K562 (cell line): ENCODE results near the gene ADORA1. TPM values are rescaled to one million over a fixed set of nuclear protein-coding genes. Genes with fewer than 3 reads are reported as not detected.

ENCODE experiments used
- ATAC-seq: fragments of 200-7000 bp; cut with Tn5 transposase; 3 replicates; pipeline ENCODE4 v1.9.1; 2020; ENCODE audit warnings: moderate library complexity
- BruUV-seq: library from RNA; stranded (reverse); fragments of 400-500 nt; replicated peaks from 2 replicates; lab custom pipeline; 2021; lab: Mats Ljungman, UMichigan
- CTCF ChIA-PET: fragments of 300-600 bp; formaldehyde crosslinking; extraction: SDS; loops from one replicate; lab custom pipeline; 2021; ENCODE audit warnings: low intra/inter-chr PET ratio; lab: Yijun Ruan, JAX
- POLR2A ChIA-PET: fragments of 300-600, 350-650 bp; sonication (Branson Sonifier 250); formaldehyde crosslinking; extraction: SDS; loops from one replicate; lab custom pipeline; 2021; ENCODE audit warnings: antibody characterized with exemption, inconsistent platforms; lab: Yijun Ruan, JAX
- DNase-seq, 4 experiments: peaks; one replicate each; pipeline versions ENCODE4 v3.0.0 to v3.0.0-alpha.2; 2011 to 2018; ENCODE audit warnings: low spot score in 3 of 4, mixed read lengths in 3 of 4; ENCODE audit errors: extremely low read depth in 1 of 4
- FAIRE-seq: peaks from 2 replicates; lab custom pipeline; 2011; peaks lifted over from hg19 to GRCh38; lab: Jason Lieb, UNC
- H2AFZ ChIP-seq: 2 replicates; pipeline ENCODE4 v1.6.0; 2011; ENCODE audit warnings: low read depth, low read length, control low read depth, inconsistent platforms
- H3K27ac ChIP-seq: fragments of 200-600 bp; 3 replicates; pipeline ENCODE4 v1.8.0; 2011; ENCODE audit warnings: low read depth, mild to moderate bottlenecking, control low read depth, inconsistent platforms, low read length, moderate library complexity, mixed read lengths; ENCODE audit errors: extremely low read depth
- H3K27me3 ChIP-seq, 2 experiments: fragments of 300-600 bp in 1 of 2; 2 replicates in 1 of 2; 3 replicates in 1 of 2; pipeline versions ENCODE4 v1.6.0 to v1.8.0; 2011; ENCODE audit warnings: inconsistent platforms in 2 of 2, low read length in 2 of 2, mild to moderate bottlenecking in 1 of 2, mixed read lengths in 1 of 2, moderate library complexity in 1 of 2; ENCODE audit not compliant: control insufficient read depth in 2 of 2, insufficient read depth in 2 of 2
- H3K36me3 ChIP-seq: fragments of 300-600 bp; 3 replicates; pipeline ENCODE4 v1.8.0; 2011; ENCODE audit warnings: mild to moderate bottlenecking, low read length, inconsistent platforms; ENCODE audit not compliant: control insufficient read depth, insufficient read depth
- H3K4me1 ChIP-seq, 2 experiments: fragments of 200-600 bp in 1 of 2; replicated peaks in 1 of 2; 2 replicates in 1 of 2; 3 replicates in 1 of 2; pipeline versions ENCODE4 v1.5.1 to v1.8.0; 2011; ENCODE audit warnings: inconsistent platforms in 2 of 2, low read length in 2 of 2, mild to moderate bottlenecking in 1 of 2, mixed read lengths in 1 of 2, moderate library complexity in 1 of 2; ENCODE audit not compliant: control insufficient read depth in 2 of 2, insufficient read depth in 2 of 2
- H3K4me2 ChIP-seq: 2 replicates; pipeline ENCODE4 v1.6.1; 2011; ENCODE audit warnings: low read length, control low read depth, inconsistent platforms, mixed read lengths; ENCODE audit not compliant: insufficient read depth
- H3K4me3 ChIP-seq: fragments of 200-600 bp; sonication (generic), shearing (Covaris generic); 2 replicates; pipeline ENCODE4 v1.5.1; 2016; ENCODE audit warnings: control low read depth, inconsistent platforms
- H3K79me2 ChIP-seq: fragments of 200-600 bp; 3 replicates; pipeline ENCODE4 v1.8.0; 2011; ENCODE audit warnings: low read length, inconsistent platforms; ENCODE audit not compliant: control insufficient read depth, insufficient read depth
- H3K9ac ChIP-seq, 2 experiments: 2 replicates each; pipeline versions ENCODE4 v1.6.0 to v1.6.1; 2011; ENCODE audit warnings: low read depth in 2 of 2, low read length in 2 of 2, control low read depth in 1 of 2, inconsistent platforms in 1 of 2, mild to moderate bottlenecking in 1 of 2, mixed read lengths in 1 of 2; ENCODE audit not compliant: insufficient read depth in 1 of 2
- H3K9me1 ChIP-seq: one replicate; pipeline ENCODE4 v1.6.0; 2011; ENCODE audit warnings: inconsistent platforms, mild to moderate bottlenecking, low read length, moderate library complexity; ENCODE audit not compliant: control insufficient read depth, insufficient read depth
- H3K9me3 ChIP-seq: replicated peaks from 2 replicates; pipeline ENCODE4 v1.5.1; 2011; ENCODE audit warnings: low read depth, low read length, inconsistent platforms; ENCODE audit not compliant: control insufficient read depth, insufficient read depth
- H4K20me1 ChIP-seq: replicated peaks from 2 replicates; pipeline ENCODE4 v1.6.1; 2011; ENCODE audit warnings: low read length, inconsistent platforms, mixed read lengths; ENCODE audit not compliant: control insufficient read depth, insufficient read depth
- ARID3A ChIP-seq: IDR thresholded peaks from 2 replicates; pipeline ENCODE4 v1.6.1; 2012; ENCODE audit warnings: low read depth, low read length, improper control_type of control experiment, borderline replicate concordance
- DMBX1 ChIP-seq: fragments of 250-450 bp; sonication (Bioruptor Pico); IDR thresholded peaks from 2 replicates; pipeline ENCODE4 v1.8.0; 2022; ENCODE audit warnings: inconsistent platforms, mild to moderate bottlenecking, moderate library complexity, borderline replicate concordance
- FOXJ3 ChIP-seq: sonication (generic); formaldehyde crosslinking; IDR thresholded peaks from 2 replicates; pipeline ENCODE4 v1.4.0; 2020; ENCODE audit warnings: mild to moderate bottlenecking, missing genetic modification reagents
- HIVEP1 ChIP-seq: fragments of 250-450 bp; sonication (Bioruptor Pico); IDR thresholded peaks from 2 replicates; pipeline ENCODE4 v1.4.0; 2020; ENCODE audit warnings: mild to moderate bottlenecking
- MED1 ChIP-seq: sonication (generic); formaldehyde crosslinking; IDR thresholded peaks from 2 replicates; pipeline ENCODE4 v1.8.1; 2023; ENCODE audit warnings: missing genetic modification reagents, borderline replicate concordance
- SMAD3 ChIP-seq: fragments of 450-650 bp; formaldehyde crosslinking; conservative IDR thresholded peaks from 2 replicates; pipeline ENCODE4 v1.4.0; 2020; ENCODE audit warnings: mild to moderate bottlenecking
- SRF ChIP-seq, 2 experiments: fragments of 250-450, 450-650 bp in 1 of 2; sonication (Bioruptor Pico) in 1 of 2; sonication (generic) in 1 of 2; formaldehyde crosslinking; IDR thresholded peaks; 2 replicates each; pipeline versions ENCODE4 v1.5.0 to v1.5.1; 2020 to 2022; ENCODE audit warnings: mild to moderate bottlenecking in 1 of 2, missing genetic modification reagents in 1 of 2
- TRIM24 ChIP-seq, 2 experiments: fragments of 450-650 bp; IDR thresholded peaks; 2 replicates each; pipeline ENCODE4 v1.6.1; 2016
- ZNF282 ChIP-seq: sonication (generic); formaldehyde crosslinking; IDR thresholded peaks from 2 replicates; pipeline ENCODE4 v1.8.1; 2023; ENCODE audit warnings: missing genetic modification reagents
- WGBS: fragments of 100-300 bp; shearing (Covaris generic); methylation state at CpG from one replicate; pipeline ENCODE4 v1.1.6; 2016; ENCODE audit warnings: low coverage, mixed read lengths; ENCODE audit not compliant: insufficient coverage; ENCODE audit errors: missing lambda C conversion rate; 5-methylcytosine and 5-hydroxymethylcytosine counted together
- in situ Hi-C: fragments of 300-500 bp; cut with MboI; formaldehyde crosslinking; loops from 4 replicates; pipeline ENCODE4 v1.15.0; 2018; ENCODE audit warnings: inconsistent platforms, mixed read lengths
- intact Hi-C: fragments of 100-400 bp; cut with micrococcal nuclease; formaldehyde crosslinking; loops from 2 replicates; pipeline ENCODE4 v1.14.2; 2022
- polyA plus RNA-seq, 8 experiments: library from polyadenylated mRNA; depleted of rRNA in 4 of 8; stranded (reverse) in 5 of 8; unstranded in 3 of 8; fragments of >200 nt; fragmentation: Nextera tagmentation in 2 of 8; fragmentation: Illumina TruSeq in 1 of 8; extraction: Ambion mirVana in 2 of 8; extraction: Trizol in 1 of 8; gene quantifications; 2 replicates each; pipeline versions ENCODE4 v1.2.1 to v1.2.3, GENCODE V29; 2011 to 2014; ENCODE audit warnings: inconsistent platforms in 1 of 8, missing spikeins in 1 of 8
- total RNA-seq, 7 experiments: library from RNA; depleted of rRNA in 6 of 7; stranded (reverse); fragments of >200 nt in 6 of 7; fragmentation: Illumina TruSeq in 2 of 7; extraction: Trizol in 2 of 7; gene quantifications; 2 replicates each; pipeline versions ENCODE4 v1.2.1 to v1.2.3, GENCODE V29; 2011 to 2021; ENCODE audit warnings: low replicate concordance in 1 of 7
- TF ChIP-seq, protein P1 (sequence below), 2 experiments: fragments of 450-650 bp; IDR thresholded peaks; 2 replicates each; pipeline ENCODE4 v1.6.1; 2016; ENCODE audit warnings: mild to moderate bottlenecking in 2 of 2, borderline replicate concordance in 1 of 2, low read depth in 1 of 2, moderate library complexity in 1 of 2

Gene ADORA1
- total and polyA plus RNA-seq, 9 of the 15 experiments (the other 6 are each of a cell fraction or from before 2014, with no cell fraction given) = not detected

- H3K9me3 ChIP-seq = no peaks in the 10 kb centered on the region
- in situ Hi-C loops (no loop called here), intact Hi-C loops (no loop called here)
- no TSS peak for BruUV-seq
- H3K9me1 ChIP-seq = no peaks in the 10 kb centered on the region
- H3K4me1 ChIP-seq = no peaks in the 10 kb centered on the region
- H2AFZ ChIP-seq = no peak overlapping the region
- ATAC-seq = no peak
- no peak overlapping the region for H3K4me2 ChIP-seq
- H3K27me3 ChIP-seq = peaks cover 33 to 82% of the 10 kb centered on the region in 2 experiments
- no peaks in the 10 kb centered on the region for H3K36me3 ChIP-seq
- ChIA-PET POLR2A (no interaction called here), CTCF (no interaction called here)
- peaks cover 11% of the 10 kb centered on the region for H4K20me1 ChIP-seq
- DNase-seq = no peak
- H3K27ac ChIP-seq = no peak overlapping the region
- H3K9ac ChIP-seq = no peak overlapping the region
- FAIRE-seq = no peak
- no peak overlapping the region for H3K4me3 ChIP-seq
- H3K79me2 ChIP-seq = no peaks in the 10 kb centered on the region
- TF ChIP-seq TRIM24 (IDR thresholded peaks at IDR 0.05) (no peak), HIVEP1 (CRISPR knock-in tag) (no peak), ARID3A (no peak), FOXJ3 (CRISPR knock-in tag) (no peak), SMAD3 (CRISPR knock-in tag) (no peak), SRF (CRISPR knock-in tag; IDR thresholded peaks at IDR 0.05) (no peak), MED1 (CRISPR knock-in tag) (no peak), DMBX1 (no peak), ZNF282 (no peak)
- TF ChIP-seq, protein P1, sequence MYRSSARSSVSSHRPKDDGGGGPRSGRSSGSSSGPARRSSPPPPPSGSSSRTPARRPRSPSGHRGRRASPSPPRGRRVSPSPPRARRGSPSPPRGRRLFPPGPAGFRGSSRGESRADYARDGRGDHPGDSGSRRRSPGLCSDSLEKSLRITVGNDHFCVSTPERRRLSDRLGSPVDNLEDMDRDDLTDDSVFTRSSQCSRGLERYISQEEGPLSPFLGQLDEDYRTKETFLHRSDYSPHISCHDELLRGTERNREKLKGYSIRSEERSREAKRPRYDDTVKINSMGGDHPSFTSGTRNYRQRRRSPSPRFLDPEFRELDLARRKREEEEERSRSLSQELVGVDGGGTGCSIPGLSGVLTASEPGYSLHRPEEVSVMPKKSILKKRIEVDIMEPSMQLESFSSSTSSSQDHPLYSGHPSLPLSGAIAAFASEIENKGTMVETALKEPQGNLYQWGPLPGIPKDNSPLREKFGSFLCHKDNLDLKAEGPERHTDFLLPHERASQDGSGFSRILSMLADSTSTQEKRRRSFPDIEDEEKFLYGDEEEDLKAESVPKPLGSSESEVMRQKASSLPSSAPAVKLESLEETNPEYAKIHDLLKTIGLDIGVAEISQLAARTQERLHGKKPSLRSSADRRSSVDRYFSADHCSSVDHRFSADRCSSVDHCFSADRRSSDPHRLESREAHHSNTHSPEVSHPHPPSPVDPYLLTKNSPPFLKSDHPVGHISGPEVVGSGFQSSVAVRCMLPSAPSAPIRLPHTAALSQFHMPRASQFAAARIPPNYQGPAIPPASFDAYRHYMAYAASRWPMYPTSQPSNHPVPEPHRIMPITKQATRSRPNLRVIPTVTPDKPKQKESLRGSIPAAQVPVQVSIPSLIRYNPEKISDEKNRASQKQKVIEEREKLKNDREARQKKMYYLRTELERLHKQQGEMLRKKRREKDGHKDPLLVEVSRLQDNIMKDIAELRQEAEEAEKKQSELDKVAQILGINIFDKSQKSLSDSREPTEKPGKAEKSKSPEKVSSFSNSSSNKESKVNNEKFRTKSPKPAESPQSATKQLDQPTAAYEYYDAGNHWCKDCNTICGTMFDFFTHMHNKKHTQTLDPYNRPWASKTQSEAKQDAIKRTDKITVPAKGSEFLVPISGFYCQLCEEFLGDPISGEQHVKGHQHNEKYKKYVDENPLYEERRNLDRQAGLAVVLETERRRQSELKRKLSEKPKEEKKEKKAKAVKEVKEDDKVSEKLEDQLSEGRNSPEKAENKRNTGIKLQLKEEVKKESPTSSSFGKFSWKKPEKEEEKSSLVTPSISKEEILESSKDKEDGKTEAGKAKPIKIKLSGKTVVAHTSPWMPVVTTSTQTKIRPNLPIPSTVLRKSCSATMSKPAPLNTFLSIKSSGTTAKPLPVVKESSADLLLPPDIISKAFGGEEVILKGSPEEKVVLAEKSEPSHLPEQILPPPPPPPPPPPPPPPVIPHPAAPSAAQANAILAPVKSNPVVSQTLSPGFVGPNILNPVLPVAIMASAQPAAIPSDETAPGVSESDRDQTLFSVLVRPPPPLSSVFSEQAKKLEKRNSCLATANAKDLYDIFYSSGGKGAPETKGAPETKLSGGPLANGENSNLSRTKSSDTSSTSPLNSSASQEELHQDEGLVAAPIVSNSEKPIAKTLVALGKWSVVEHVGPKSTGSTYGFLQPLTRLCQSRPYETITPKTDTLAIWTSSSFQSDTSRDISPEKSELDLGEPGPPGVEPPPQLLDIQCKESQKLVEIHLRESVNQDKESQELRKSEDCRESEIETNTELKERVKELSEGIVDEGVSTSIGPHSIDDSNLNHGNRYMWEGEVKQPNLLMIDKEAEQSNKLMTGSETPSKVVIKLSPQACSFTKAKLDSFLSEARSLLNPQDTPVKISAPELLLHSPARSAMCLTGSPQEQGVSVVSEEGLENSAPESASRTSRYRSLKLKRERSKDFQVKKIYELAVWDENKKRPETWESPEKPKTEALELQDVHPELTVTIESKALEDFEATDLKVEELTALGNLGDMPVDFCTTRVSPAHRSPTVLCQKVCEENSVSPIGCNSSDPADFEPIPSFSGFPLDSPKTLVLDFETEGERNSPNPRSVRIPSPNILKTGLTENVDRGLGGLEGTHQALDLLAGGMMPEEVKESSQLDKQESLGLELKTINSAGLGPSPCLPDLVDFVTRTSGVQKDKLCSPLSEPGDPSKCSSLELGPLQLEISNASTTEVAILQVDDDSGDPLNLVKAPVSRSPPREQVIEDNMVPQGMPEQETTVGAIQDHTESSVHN (IDR thresholded peaks at IDR 0.05; ENCODE audit: borderline replicate concordance in 1 of 2, low read depth in 1 of 2) = no peak
- 0% methylated on average over 13 of the region's 13 CpGs for WGBS
Measured at GRCh38 chr1:203145321-203146041, 18.0 kb downstream of the ADORA1 start.
